Activated T-cell treated with anti-CD3 and anti-CD28 coated beads, Interleukin-2, amount 50 U/mL, for 4 hours (primary cell): ENCODE measurements around the gene RLN3. TPM values are rescaled to one million over a fixed set of nuclear protein-coding genes. Genes with fewer than 3 reads are reported as not detected.

Experiments
- ATAC-seq, 2 donors: fragments of 200-7000 bp; cut with Tn5 transposase; one replicate each; pipeline ENCODE4 v1.10.0; 2021
- DNase-seq: peaks from one replicate; pipeline ENCODE4 v3.0.0-alpha.2; 2020
- H3K27me3 Mint-ChIP-seq: one replicate; pipeline ENCODE4 v1.8.0; 2021; ENCODE audit warnings: low read depth, mixed read lengths
- H3K36me3 Mint-ChIP-seq: one replicate; pipeline ENCODE4 v1.8.0; 2022; ENCODE audit warnings: mixed read lengths; ENCODE audit not compliant: insufficient read depth
- H3K4me1 Mint-ChIP-seq: one replicate; pipeline ENCODE4 v1.8.0; 2021; ENCODE audit warnings: low read depth, mixed read lengths
- H3K4me3 Mint-ChIP-seq: one replicate; pipeline ENCODE4 v1.8.0; 2021; ENCODE audit warnings: mild to moderate bottlenecking, moderate library complexity, mixed read lengths
- H3K9me3 Mint-ChIP-seq: one replicate; pipeline ENCODE4 v1.8.0; 2021; ENCODE audit warnings: mixed read lengths
- total RNA-seq, 3 donors: library from RNA; stranded (reverse); gene quantifications; one replicate each; pipeline ENCODE4 v1.2.1, GENCODE V29; 2021

RLN3 gene
- total RNA-seq, 3 donors from 2014 or later: not detected

DNA sequence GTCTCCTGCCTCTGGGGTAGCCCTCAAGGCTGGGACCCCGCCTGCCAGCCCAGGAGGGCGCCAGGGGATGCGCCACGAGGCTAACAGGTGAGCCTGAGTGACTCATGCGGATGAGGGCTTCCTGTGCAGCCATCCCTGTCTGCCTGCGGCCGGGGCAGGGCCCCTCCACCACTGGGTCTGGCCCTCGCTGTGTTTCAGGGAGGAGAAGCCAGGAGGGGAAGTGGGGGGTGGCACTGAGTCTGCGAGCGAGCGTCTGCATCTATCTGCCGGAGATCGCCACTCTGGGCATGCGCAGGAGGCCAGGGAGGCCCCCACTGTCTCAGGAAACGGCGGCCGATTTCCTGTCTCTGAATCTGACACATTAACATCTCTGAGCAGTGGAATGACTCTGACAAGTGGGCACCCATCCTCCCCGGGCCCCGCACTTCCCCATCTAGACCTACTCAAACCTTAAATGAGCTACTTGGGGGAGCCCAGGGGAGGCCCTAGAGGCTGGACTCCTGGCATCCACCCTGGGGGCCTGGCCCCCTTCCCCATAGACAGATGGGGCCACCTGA, 41.5 kb upstream of the RLN3 start:
- Mint-ChIP-seq H3K27me3 (no peaks in the 10 kb centered on the region), H3K9me3 (no peaks in the 10 kb centered on the region), H3K4me3 (peak overlapping the region; percentile 67), H3K36me3 (peaks cover 16% of the 10 kb centered on the region), H3K4me1 (peaks cover 73% of the 10 kb centered on the region)
- DNase-seq (peak; percentile 98), ATAC-seq (peak; percentile 92 to 93)

DNA sequence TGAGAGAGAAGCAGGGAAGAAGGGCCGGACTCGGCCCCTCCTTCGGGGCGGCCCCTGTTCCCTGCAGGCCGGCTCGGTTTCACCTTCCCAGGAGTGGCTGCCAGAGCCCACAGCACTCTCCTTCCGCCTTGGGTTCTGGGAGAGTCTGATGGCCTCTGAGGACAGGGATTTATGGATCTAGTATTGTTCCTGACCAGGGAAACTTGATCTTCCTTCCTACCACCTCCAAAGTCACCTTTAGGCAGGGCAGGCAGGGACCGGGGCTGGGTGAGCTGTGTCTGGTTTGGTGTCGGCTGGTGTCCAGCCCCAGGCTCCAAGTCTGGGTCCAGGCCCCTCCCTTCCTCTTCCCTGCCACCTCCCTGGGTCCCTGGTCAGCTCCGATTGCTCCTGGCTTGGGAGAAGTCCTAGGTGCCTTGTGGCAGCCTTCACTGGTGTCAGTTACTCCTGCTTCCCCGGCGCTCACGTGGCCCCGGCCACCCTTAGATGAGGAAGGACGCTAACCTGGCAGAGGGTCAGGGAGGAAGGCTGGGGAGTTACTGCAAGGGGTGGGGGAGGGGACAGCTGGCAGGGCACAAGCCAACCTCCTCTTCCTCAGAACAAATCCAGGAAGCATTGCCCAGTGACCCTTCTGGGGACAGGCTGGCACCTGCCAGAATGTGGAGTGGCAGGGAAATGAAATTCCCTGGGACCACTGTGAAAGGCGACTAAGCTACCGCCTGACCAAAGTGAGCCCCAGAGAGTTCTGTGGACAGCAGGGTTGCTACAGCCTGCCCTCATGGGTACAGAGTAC, 40.7 kb upstream of the RLN3 start:
- Mint-ChIP-seq H3K4me1 (peaks cover 76% of the 10 kb centered on the region), H3K4me3 (peak overlapping the region; percentile 67), H3K36me3 (peaks cover 19% of the 10 kb centered on the region), H3K27me3 (no peaks in the 10 kb centered on the region), H3K9me3 (no peaks in the 10 kb centered on the region)
- DNase-seq (no peak), ATAC-seq (no peak)

DNA sequence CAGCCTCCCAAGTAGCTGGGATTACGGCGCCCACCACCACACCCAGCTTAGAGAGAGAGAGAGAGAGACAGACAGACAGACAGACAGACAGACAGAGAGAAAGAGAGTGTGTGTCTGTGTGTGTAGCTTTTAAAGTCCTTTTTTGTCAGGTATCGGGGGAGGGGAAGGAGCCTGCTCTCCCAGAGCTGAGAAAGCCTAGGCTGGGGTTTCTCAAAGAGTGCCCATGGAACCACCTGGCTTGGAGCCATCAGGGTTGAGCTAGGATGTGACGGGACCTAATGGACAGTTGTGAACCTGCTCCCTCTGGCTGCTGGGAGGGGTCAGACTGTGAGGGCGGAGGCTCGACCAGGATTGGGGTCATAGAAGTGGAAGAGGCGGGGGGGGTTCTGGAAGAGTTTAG, 38.5 kb upstream of the RLN3 start:
- ATAC-seq (no peak), DNase-seq (no peak)
- Mint-ChIP-seq H3K27me3 (no peaks in the 10 kb centered on the region), H3K4me1 (peaks cover 62% of the 10 kb centered on the region), H3K9me3 (no peaks in the 10 kb centered on the region), H3K4me3 (no peak overlapping the region), H3K36me3 (peaks cover 21% of the 10 kb centered on the region)

DNA sequence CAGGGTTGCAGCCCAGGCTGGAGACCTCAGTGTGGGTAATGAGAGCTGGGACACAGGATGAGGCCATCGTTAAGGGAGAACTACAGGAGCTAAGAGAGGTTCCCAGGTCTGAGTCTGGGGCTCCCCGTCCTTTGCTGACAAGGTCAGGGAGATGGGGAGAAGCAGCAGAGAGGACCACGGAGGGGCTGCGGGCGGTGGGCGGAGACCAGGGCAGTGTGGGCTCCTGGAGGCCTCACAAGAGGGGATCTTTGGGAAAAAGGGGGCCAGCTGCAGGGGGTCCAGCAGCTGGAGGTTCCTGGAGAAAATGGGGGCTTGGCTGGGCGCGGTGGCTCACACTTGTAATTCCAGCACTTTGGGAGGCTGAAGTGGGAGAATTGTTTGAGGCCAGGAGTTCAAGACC, 37.9 kb upstream of the RLN3 start:
- ATAC-seq (no peak), DNase-seq (no peak)
- Mint-ChIP-seq H3K4me1 (peaks cover 59% of the 10 kb centered on the region), H3K9me3 (no peaks in the 10 kb centered on the region), H3K27me3 (no peaks in the 10 kb centered on the region), H3K4me3 (no peak overlapping the region), H3K36me3 (peaks cover 21% of the 10 kb centered on the region)

DNA sequence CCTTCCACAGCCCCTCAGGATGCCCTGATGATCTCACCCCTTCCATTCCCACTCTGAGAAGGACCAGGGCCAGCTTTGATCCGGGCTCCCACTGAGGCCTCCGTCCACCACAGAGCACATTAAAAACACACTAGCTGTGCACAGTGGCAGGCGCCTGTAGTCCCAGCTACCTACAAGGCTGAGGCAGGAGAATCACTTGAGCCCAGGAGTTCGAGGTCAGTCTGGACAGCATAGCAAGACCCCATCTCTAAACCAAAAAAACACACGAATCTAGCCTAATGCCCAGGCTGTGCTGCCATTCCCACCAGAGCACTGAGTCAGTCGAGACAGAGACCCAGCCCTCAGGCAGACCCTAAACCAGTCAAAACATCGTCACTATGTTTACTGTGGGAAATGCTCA, 35.9 kb upstream of the RLN3 start:
- peaks cover 41% of the 10 kb centered on the region for H3K4me1 Mint-ChIP-seq
- H3K27me3 Mint-ChIP-seq: no peaks in the 10 kb centered on the region
- ATAC-seq (no peak), DNase-seq (no peak)
- H3K36me3 Mint-ChIP-seq: peaks cover 21% of the 10 kb centered on the region
- no peak overlapping the region for H3K4me3 Mint-ChIP-seq
- no peaks in the 10 kb centered on the region for H3K9me3 Mint-ChIP-seq

DNA sequence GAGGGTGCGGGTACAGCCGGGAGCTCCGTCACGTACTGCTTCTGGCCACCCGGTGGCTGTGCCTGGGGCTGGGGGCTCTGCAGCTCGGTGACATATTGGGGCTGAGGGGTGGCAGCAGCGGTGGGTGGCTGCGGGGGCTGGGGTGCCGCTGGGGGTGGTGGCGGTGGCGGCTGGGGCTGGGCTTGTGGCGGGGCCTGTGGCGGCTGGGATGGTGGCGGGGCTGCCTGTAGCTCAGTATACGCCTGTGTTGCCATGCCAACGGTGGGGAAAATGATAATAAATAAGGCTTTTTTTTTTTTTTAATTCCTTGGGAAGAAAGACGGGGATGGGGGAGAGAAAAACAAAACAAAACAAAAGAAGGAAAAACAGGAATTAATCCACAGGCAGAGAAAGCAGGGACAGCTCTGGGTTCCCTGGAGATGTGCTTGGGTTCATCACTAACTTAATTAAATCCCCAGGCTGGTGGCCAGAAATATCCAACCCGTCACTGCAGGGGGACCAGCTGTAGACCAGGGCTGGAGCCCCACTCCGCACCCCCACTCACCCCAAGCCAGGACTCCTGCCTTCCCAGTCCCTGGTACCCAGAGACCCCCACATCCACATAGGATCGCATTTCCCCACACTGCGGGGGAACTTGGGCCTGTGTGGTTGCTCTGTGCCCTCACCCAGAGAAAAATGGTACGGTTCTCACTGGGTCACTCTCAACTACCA, 34.2 kb upstream of the RLN3 start:
- Mint-ChIP-seq H3K27me3 (no peaks in the 10 kb centered on the region), H3K9me3 (no peaks in the 10 kb centered on the region), H3K4me1 (peaks cover 27% of the 10 kb centered on the region), H3K4me3 (no peak overlapping the region), H3K36me3 (peaks cover 23% of the 10 kb centered on the region)
- no peak for ATAC-seq
- DNase-seq: no peak

DNA sequence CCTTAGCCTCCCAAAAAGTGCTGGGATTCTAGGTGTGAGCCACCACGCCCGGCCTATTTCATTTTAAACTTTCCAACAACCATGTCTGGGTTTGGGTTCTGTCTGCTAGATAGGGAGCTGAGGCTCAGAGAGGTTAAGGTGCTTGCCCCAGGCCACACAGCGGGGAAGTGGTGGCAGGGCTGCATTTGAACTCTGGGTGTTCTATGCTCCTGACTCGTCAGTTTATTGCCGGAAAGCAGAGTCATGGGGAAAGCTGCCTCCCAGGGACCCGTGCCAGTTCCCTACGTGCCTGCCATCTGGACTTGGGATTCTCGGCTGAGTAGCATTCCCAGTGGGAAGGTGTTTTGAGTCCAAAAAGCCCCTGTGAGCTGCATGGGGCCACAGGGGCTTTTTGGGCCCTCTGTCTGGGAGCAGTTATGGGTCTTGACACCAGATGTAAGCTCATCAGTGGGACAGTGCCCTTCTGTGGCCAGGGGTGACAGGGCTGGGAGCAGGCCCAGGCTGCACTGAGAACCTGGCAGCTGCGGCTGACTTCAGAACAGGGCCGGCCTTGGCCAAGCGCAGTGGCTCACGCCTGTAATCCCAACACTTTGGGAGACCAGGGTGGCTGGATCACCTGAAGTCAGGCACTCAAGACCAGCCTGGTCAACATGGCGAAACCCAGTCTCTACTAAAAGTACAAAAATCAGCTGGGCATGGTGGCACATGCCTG, 32.8 kb upstream of the RLN3 start:
- H3K36me3 Mint-ChIP-seq: peaks cover 14% of the 10 kb centered on the region
- no peaks in the 10 kb centered on the region for H3K9me3 Mint-ChIP-seq
- ATAC-seq (no peak), DNase-seq (no peak)
- H3K27me3 Mint-ChIP-seq: no peaks in the 10 kb centered on the region
- H3K4me3 Mint-ChIP-seq: no peak overlapping the region
- peaks cover 18% of the 10 kb centered on the region for H3K4me1 Mint-ChIP-seq

DNA sequence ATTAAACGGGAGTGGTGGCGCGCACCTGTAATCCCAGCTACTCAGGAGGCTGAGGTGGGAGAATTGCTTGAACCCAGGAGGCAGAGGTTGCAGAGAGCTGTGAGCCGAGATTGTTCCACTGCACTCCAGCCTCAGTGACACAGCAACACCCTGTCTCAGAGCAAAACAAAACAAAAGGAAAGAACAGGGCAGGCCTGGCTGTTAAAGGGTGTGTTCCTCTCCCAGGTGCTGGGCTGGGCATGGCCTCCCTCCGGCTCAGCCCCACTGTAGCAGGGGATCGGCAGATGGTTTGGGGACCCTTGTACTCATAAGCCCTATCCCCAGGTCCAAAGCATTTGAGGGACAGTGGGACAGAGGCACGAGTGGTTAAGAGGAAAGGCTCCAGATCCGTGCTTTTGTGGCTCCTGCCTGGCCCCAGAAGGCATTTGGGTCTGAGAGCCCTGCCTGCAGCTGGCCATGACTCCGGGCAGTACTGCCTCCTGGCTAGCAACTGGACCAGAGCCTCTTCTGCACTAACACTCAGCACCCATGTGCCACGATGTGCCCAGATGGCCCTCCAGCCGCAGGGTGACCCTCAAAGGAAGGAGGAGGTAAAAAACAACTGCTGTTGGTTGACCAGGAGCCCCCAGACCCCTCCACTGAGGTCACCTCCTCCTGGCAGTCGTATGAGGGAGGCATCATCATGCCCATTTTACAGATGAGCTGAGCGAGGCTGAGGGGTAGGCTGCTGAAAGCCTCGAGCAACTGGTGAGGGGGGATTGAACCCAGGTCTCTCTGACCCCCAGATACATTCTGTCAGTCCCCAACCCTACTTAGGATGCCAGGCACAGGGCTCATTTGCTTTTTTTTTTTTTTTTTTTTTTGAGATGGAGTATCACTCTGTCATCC, 31.8 kb upstream of the RLN3 start:
- ATAC-seq: no peak
- Mint-ChIP-seq H3K4me3 (no peak overlapping the region), H3K36me3 (peaks cover 10% of the 10 kb centered on the region), H3K27me3 (no peaks in the 10 kb centered on the region), H3K4me1 (peaks cover 24% of the 10 kb centered on the region), H3K9me3 (no peaks in the 10 kb centered on the region)
- no peak for DNase-seq

DNA sequence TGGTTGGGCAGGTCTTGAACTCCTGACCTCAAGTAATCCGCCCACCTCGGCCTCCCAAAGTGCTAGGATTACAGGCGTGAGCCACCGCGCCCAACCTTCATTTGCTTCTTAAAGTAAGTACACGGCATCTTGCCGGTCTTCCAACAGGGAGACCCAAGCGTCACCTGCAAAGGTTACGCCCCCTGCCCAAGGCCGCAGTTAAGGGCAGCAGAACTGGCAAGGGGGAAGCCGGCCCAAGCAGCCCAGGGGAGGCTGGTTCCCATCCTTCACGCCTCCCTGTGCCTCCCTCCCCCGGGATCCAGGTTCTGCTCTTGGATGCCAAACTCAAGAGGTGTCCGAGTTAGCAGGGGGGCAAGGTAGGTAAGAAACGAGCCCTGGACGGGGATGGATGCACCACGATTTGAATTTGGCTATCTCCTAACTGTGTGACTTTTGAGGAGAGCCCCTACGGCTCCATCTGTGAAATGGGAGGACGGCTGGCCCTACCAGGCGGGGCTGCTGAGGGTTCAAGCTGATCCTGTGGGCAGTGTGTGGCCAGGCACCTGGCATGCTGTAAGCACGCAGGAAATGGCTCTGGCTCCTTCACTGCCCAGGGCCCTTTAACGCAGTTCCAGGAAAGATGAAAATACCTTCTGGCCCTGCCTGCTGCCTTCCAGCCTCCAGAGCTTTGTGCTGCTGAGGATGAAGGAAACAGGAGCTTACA, 30.9 kb upstream of the RLN3 start:
- ATAC-seq (no peak), DNase-seq (no peak)
- Mint-ChIP-seq H3K36me3 (peaks cover 9% of the 10 kb centered on the region), H3K27me3 (no peaks in the 10 kb centered on the region), H3K4me1 (peaks cover 31% of the 10 kb centered on the region), H3K4me3 (no peak overlapping the region), H3K9me3 (no peaks in the 10 kb centered on the region)

DNA sequence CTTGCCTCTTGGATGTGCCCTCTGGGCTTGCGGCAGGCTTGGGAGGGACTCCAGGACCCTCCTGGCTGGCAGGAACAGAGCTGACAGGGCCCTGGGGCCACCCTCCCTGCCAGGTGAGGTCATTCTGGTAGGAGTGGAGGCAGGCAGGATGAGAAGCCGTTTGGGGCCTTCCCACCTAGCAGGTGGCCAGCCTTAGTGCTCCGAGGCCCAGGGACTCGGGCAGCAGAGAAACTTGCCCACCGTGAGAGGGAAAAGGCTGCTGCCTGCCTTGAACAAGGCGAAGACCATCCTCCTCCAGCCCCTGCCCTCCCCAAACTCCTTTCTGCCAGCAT, 30.4 kb upstream of the RLN3 start:
- ATAC-seq (no peak), DNase-seq (no peak)
- Mint-ChIP-seq H3K36me3 (peaks cover 6% of the 10 kb centered on the region), H3K4me1 (peaks cover 34% of the 10 kb centered on the region), H3K9me3 (no peaks in the 10 kb centered on the region), H3K4me3 (no peak overlapping the region), H3K27me3 (no peaks in the 10 kb centered on the region)

DNA sequence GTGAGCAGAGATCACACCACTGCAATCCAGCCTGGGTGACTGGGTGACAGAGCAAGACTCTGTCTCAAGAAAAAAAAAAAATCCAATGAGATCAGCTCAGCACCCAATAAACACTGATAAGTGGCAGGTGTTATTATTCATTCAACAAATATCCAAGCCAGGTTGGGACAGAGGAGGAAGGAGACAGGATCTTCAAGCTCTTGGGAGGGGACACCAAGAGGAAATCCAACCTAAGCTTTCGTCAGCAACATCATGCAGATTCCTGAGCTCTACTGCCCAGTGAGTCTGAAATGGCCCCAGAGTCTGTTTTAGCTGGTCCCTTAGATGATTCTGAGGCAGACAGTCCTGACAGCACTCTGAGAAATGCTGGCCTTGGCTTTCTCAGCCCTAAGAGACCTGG, 29.5 kb upstream of the RLN3 start:
- Mint-ChIP-seq H3K36me3 (peaks cover 4% of the 10 kb centered on the region), H3K4me3 (no peak overlapping the region), H3K27me3 (no peaks in the 10 kb centered on the region), H3K4me1 (peaks cover 40% of the 10 kb centered on the region), H3K9me3 (no peaks in the 10 kb centered on the region)
- DNase-seq (no peak), ATAC-seq (no peak)

DNA sequence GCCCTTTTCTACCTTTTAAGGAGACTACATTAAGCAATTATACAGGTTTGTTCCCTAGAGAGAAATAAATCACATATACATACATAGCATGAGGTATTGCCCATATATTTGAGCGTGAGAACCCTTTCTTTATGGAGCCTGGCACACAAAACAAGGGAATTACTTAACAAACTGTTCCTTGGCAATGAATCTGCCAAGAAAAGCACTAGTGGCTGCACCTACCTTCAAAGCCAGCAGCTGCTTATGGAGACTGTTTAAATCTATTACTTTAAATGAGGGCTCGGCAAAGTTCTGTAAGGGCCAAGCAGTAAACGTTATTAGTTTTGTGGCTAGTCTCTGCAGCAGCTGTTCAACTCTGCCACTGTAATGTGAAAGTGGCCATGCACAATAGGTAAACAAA, 28.9 kb upstream of the RLN3 start:
- Mint-ChIP-seq H3K4me3 (no peak overlapping the region), H3K9me3 (no peaks in the 10 kb centered on the region), H3K4me1 (peaks cover 45% of the 10 kb centered on the region), H3K27me3 (no peaks in the 10 kb centered on the region), H3K36me3 (peaks cover 4% of the 10 kb centered on the region)
- no peak for ATAC-seq
- DNase-seq: no peak

DNA sequence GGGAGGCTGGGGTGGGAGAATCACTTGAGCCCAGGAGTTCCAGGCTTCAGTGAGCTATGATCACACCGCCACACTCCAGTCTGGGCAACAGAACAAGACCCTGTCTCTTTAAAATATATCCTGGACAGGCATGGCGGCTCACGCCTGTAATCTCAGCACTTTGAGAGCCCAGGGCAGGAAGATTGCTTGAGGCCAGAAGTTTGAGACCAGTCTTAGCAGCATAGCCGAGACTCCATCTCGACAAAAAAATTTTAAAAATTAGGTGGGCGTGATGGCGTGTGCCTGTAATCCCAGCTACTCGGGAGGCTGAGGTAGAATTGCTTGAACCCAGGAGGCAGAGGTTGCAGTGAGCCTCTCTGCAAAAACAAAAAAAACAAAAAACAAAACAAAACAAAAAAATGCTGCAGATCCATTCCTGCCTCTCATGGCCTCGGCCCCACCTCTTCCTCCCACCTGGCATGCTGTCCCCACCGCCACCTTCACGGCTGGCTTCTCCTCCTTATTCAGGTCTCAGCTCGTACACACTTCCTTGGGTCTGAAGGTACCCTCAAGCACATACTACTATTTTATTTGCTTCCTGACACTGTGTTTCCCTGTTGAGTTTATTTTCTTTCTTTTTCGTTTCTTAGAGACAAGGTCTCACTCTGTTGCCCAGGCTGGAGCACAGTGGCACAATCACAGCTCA, 27.1 kb upstream of the RLN3 start:
- Mint-ChIP-seq H3K4me1 (peaks cover 55% of the 10 kb centered on the region), H3K4me3 (no peak overlapping the region), H3K27me3 (no peaks in the 10 kb centered on the region), H3K36me3 (peaks cover 4% of the 10 kb centered on the region), H3K9me3 (no peaks in the 10 kb centered on the region)
- DNase-seq: no peak
- no peak for ATAC-seq
